Measurements from ENCODE around the gene EHMT2. TPM values are rescaled to one million over a fixed set of nuclear protein-coding genes. Genes with fewer than 3 reads are reported as not detected.

Gene EHMT2
- polyA plus RNA-seq (2011; rRNA removed): 15.4 and 16.4 TPM in 2 replicates
- 52.0 and 56.0 TPM in 2 replicates for polyA plus RNA-seq (2012; cell fraction: cytosol; rRNA removed)
- polyA plus RNA-seq (2012; cell fraction: nucleus; rRNA removed): 121 and 158 TPM in 2 replicates
- polyA plus RNA-seq (2017; fragmentation: RNase III; extraction: RNeasy Plus Mini Kit Qiagen cat#74134 plus additional on column Dnase treatment): 27.0 to 32.3 TPM (median 30.9 TPM) in 3 replicates
- polyA minus RNA-seq (2011; rRNA and poly(A)+ RNA removed): 30.7 and 36.5 TPM in 2 replicates

DNA sequence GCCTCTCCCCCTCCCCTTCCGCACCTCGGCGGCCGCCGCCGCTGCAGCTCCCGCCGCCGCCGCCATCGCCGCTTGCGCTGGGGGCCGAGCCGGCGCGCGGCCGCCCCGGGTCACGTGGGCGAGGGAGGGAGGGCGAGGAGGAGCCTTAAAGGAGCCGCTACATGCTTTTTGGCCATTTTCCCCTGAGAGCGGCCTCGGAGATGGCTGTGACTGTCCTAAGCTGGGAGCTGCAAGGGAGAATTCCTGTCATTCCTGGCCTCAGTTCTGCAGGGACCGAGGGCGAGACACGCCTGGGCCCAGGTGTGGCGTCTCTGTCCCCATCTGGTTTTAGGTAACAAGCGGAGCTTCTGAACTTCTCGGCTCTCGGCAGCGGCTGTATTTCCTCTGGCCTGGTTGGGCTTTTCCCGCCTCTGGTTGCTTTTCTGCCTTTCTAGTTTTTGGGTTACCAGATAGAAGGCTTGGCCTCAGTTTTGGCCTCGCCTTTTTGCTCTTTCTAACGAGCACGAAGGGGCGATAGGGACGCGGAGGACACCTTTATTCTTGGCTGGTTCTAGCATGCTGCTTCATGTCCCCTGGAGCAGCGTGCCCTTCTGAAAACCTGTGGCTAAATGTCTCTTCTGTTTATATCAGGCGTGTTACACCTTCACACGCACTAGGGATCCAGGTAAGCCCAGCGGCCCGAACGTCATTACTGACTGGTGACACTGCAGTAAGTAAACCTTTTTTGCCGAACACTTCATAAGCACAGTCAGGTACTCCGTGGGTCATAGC lies at the start of gene EHMT2:
TSS of gene EHMT2 (minus strand) at position 87 of the 771 bp plus-strand sequence. CDS start at position 66, 21 bp downstream.
- FAIRE-seq (no peak), DNase-seq (ENCODE audit: low read depth in 1 of 2, low spot score in 1 of 2) (peak; percentile 61 to 76), ATAC-seq (peak; percentile 61 to 81)
- H3K27ac ChIP-seq: peak within 1 kb of the TSS; percentile 89 to 96
- 0% methylated on average over 23 of the region's 49 CpGs for WGBS (ENCODE audit: missing lambda C conversion rate)
- POLR2A ChIA-PET: interaction anchor here (0.6 to 2.1 kb wide), 10 partner anchors 47 to 1348 kb away, joined by 3 to 14 read pairs (median 4); partner anchors contain the start of genes C6orf47, CFB, HSPA1A and HSPA1B
- peak within 1 kb of the TSS; percentile 97 for H3K4me3 ChIP-seq
- peak within 1 kb of the TSS; percentile 91 for H3K4me2 ChIP-seq
- TF ChIP-seq MYC (IDR thresholded peaks at IDR 0.05; ENCODE audit: borderline replicate concordance, low read length) (no peak), CBX8 (IDR thresholded peaks at IDR 0.05) (no peak), NFE2L2 (conservative IDR thresholded peaks at IDR 0.05; ENCODE audit: low read length) (no peak), POLR2A (IDR thresholded peaks at IDR 0.05; ENCODE audit: low read length) (peak; percentile 44), BHLHE40 (IDR thresholded peaks at IDR 0.05; ENCODE audit: low read depth, low read length) (no peak), JUN (IDR thresholded peaks at IDR 0.05) (peak in 1 of 2 experiments; percentile 43; a peak in 1 of 5 replicates), NR3C1 (IDR thresholded peaks at IDR 0.05) (no peak), MAZ (IDR thresholded peaks at IDR 0.05; ENCODE audit: borderline replicate concordance, low read depth, low read length) (0 out of 2 replicates have a peak, but pooled peaks have one; percentile 18), HDAC2 (IDR thresholded peaks at IDR 0.05) (no peak), CEBPB (IDR thresholded peaks at IDR 0.05) (no peak), SREBF2 (IDR thresholded peaks at IDR 0.05) (no peak), ZSCAN20 (CRISPR knock-in tag; IDR thresholded peaks at IDR 0.05) (no peak)
- TF ChIP-seq, protein P1, sequence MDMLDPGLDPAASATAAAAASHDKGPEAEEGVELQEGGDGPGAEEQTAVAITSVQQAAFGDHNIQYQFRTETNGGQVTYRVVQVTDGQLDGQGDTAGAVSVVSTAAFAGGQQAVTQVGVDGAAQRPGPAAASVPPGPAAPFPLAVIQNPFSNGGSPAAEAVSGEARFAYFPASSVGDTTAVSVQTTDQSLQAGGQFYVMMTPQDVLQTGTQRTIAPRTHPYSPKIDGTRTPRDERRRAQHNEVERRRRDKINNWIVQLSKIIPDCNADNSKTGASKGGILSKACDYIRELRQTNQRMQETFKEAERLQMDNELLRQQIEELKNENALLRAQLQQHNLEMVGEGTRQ (IDR thresholded peaks at IDR 0.05): peak; percentile 73
- TF ChIP-seq, protein P2, sequence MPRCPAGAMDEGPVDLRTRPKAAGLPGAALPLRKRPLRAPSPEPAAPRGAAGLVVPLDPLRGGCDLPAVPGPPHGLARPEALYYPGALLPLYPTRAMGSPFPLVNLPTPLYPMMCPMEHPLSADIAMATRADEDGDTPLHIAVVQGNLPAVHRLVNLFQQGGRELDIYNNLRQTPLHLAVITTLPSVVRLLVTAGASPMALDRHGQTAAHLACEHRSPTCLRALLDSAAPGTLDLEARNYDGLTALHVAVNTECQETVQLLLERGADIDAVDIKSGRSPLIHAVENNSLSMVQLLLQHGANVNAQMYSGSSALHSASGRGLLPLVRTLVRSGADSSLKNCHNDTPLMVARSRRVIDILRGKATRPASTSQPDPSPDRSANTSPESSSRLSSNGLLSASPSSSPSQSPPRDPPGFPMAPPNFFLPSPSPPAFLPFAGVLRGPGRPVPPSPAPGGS (IDR thresholded peaks at IDR 0.05): no peak
- TF ChIP-seq, protein P3, sequence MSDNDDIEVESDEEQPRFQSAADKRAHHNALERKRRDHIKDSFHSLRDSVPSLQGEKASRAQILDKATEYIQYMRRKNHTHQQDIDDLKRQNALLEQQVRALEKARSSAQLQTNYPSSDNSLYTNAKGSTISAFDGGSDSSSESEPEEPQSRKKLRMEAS (IDR thresholded peaks at IDR 0.05): peak; percentile 49
- peaks cover 21% of the 10 kb centered on the region for H3K4me1 ChIP-seq
- CTCF ChIA-PET: interaction anchor here (0.6 to 1.9 kb wide), 5 partner anchors 14 to 102 kb away, joined by 3 to 14 read pairs (median 4); no protein-coding TSS in a partner anchor
- no peaks in the 10 kb centered on the region for H3K9me3 ChIP-seq

DNA sequence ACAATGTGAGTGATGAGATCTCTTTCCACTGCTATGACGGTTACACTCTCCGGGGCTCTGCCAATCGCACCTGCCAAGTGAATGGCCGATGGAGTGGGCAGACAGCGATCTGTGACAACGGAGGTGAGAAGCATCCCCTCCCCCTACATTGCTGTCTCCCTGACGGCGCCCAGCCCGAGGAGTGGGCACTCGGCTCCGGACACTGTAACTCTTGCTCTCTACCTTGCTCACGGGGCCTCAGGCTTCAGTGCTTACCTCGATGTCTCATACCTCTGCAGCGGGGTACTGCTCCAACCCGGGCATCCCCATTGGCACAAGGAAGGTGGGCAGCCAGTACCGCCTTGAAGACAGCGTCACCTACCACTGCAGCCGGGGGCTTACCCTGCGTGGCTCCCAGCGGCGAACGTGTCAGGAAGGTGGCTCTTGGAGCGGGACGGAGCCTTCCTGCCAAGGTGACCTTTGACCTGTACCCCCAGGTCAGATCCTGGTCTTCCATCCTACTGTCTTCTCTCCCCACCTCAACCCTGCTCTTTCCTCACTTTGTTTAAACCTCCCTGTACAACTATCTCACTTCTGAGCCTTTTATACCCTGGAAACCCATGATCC lies 49.7 kb upstream of the EHMT2 start:
- FAIRE-seq (no peak), ATAC-seq (no peak), DNase-seq (ENCODE audit: low read depth in 1 of 2, low spot score in 1 of 2) (no peak)
- POLR2A ChIA-PET: no interaction called here
- TF ChIP-seq FOSL2 (IDR thresholded peaks at IDR 0.05) (no peak), FOSL2 (CRISPR knock-in tag; IDR thresholded peaks at IDR 0.05) (no peak), REST (IDR thresholded peaks at IDR 0.05) (no peak), PBX3 (IDR thresholded peaks at IDR 0.05) (no peak), HDAC2 (IDR thresholded peaks at IDR 0.05) (no peak), NFE2L2 (conservative IDR thresholded peaks at IDR 0.05; ENCODE audit: low read length) (no peak), CTCF (IDR thresholded peaks at IDR 0.05) (no peak), POLR2AphosphoS2 (conservative IDR thresholded peaks at IDR 0.05; ENCODE audit: low read length) (no peak), FOXS1 (CRISPR knock-in tag; IDR thresholded peaks at IDR 0.05) (no peak), KDM1A (IDR thresholded peaks at IDR 0.05; ENCODE audit: low read depth) (no peak), RFX5 (IDR thresholded peaks at IDR 0.05) (no peak)
- TF ChIP-seq, protein P4, sequence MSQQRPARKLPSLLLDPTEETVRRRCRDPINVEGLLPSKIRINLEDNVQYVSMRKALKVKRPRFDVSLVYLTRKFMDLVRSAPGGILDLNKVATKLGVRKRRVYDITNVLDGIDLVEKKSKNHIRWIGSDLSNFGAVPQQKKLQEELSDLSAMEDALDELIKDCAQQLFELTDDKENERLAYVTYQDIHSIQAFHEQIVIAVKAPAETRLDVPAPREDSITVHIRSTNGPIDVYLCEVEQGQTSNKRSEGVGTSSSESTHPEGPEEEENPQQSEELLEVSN (IDR thresholded peaks at IDR 0.05; ENCODE audit: borderline replicate concordance, low read depth): no peak
- Histone ChIP-seq H3K4me1 (peaks cover 17% of the 10 kb centered on the region), H3K9me3 (no peaks in the 10 kb centered on the region), H3K4me2 (no peak overlapping the region), H3K4me3 (no peak overlapping the region), H3K27ac (no peak overlapping the region)
- CTCF ChIA-PET: no interaction called here
- WGBS (ENCODE audit: missing lambda C conversion rate): 92% methylated on average over 13 of the region's 24 CpGs

All from A549 (cell line).